Measurements from ENCODE around the gene CASK.

DNA sequence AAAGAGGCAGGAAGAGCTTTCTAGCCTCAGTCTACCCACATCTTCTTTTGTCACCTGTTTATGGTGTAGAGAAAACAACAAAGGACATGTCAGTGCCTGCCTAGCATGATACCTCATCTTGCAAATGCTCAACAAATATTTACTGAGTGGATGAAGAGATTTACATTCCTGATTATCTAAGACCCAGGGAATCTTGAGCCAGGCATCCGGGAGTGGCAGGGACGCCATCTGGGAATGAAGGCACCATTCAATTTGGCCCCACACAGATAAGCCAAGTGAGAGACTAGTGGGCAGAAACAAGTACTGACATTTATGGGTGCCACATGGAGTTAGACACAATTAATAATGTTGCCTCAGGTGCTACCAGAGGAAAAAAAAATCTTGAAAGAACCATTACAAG, 36.8 kb upstream of the CASK start:
- TF ChIP-seq, protein P1, sequence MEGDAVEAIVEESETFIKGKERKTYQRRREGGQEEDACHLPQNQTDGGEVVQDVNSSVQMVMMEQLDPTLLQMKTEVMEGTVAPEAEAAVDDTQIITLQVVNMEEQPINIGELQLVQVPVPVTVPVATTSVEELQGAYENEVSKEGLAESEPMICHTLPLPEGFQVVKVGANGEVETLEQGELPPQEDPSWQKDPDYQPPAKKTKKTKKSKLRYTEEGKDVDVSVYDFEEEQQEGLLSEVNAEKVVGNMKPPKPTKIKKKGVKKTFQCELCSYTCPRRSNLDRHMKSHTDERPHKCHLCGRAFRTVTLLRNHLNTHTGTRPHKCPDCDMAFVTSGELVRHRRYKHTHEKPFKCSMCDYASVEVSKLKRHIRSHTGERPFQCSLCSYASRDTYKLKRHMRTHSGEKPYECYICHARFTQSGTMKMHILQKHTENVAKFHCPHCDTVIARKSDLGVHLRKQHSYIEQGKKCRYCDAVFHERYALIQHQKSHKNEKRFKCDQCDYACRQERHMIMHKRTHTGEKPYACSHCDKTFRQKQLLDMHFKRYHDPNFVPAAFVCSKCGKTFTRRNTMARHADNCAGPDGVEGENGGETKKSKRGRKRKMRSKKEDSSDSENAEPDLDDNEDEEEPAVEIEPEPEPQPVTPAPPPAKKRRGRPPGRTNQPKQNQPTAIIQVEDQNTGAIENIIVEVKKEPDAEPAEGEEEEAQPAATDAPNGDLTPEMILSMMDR (IDR thresholded peaks at IDR 0.05) = no peak
- TF ChIP-seq POLR2A (IDR thresholded peaks at IDR 0.05) = no peak

Data from right lobe of liver (tissue), 4 donors.